HCT116 (cell line): ENCODE results near the gene PAFAH1B1.

ENCODE experiments used
- CTCF ChIP-seq, 3 experiments: fragments of 200-600 bp in 1 of 3; sonication (generic) in 1 of 3; IDR thresholded peaks in 2 of 3; conservative IDR thresholded peaks in 1 of 3; 2 replicates each; pipeline ENCODE4 v1.5.1; 2012 to 2017; ENCODE audit warnings: low read depth in 2 of 3, low read length in 2 of 3, antibody characterized with exemption in 1 of 3, borderline replicate concordance in 1 of 3, control low read depth in 1 of 3, mild to moderate bottlenecking in 1 of 3, mixed read lengths in 1 of 3, mixed run types in 1 of 3, moderate library complexity in 1 of 3; ENCODE audit not compliant: insufficient read depth in 1 of 3
- EZH2 ChIP-seq: fragments of 200-600 bp; sonication (generic); IDR thresholded peaks from 2 replicates; pipeline ENCODE4 v1.6.1; 2017; ENCODE audit warnings: antibody characterized with exemption, mixed run types
- EZH2phosphoT487 ChIP-seq: fragments of 200-600 bp; IDR thresholded peaks from 2 replicates; pipeline ENCODE4 v1.6.1; 2018; ENCODE audit warnings: antibody characterized with exemption, borderline replicate concordance
- POLR2A ChIP-seq: IDR thresholded peaks from 2 replicates; pipeline ENCODE4 v1.7.0; 2011; ENCODE audit warnings: borderline replicate concordance; ENCODE audit not compliant: insufficient read depth, insufficient read length; ENCODE audit errors: extremely low read depth
- RAD21 ChIP-seq: IDR thresholded peaks from 2 replicates; pipeline ENCODE4 v1.6.1; 2012; ENCODE audit warnings: low read depth, mild to moderate bottlenecking

- TF ChIP-seq POLR2A (no peak), CTCF (IDR thresholded peaks at IDR 0.05 in 2 of 3, conservative IDR thresholded peaks at IDR 0.05 in 1 of 3; ENCODE audit: borderline replicate concordance in 1 of 3, insufficient read depth in 1 of 3, low read depth in 2 of 3, low read length in 2 of 3) (no peak), EZH2 (no peak), EZH2phosphoT487 (no peak), RAD21 (no peak)
Observed at GRCh38 chr17:2710071-2710802, 116.8 kb downstream of the PAFAH1B1 start.
